ENCODE results near the gene KCTD7.
"Not testable (repeated sequence)": the region's sequence is repeated elsewhere in the genome, so short reads cannot be mapped to it uniquely, and the experiment has no call there.

Gene KCTD7

DNA sequence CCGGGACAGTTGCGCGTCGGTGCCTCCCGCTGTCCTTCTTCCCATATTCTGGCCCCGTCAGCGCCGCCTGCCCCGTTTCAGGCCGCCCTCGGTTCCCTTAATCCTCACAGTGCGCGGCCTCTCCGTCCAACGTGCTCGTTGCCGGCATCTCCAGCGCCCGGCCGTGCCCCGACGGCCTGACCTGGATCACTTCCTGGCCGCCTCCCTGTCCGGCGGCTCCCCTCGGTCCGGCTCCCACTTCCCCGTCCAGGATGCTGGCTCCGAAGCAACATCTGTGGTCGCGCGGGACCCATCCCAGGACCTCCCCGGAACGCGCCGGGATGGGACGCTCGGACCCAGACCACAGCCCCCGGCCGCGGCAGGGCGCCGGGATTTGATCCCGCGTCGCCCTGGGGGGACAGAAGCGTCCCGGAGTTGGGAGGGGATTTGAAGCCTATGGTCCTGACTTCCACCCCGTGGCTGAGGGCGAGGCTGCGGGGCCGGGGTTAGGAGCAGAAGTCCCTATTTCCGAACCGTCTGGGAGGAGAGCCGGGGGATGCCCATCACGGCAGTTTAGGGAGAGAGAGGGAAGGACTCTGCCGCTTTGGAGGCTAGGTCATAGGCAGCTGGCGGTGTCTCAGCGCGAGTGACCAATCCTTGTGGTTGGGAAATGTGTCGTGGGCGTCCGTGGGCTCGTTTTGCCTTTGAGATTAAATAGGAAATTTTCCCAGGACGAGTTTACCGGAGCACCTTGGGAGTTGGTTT, 53.8 kb downstream of the KCTD7 start:
- DNase-seq (ENCODE audit: low read depth in 2 of 2), result no peak

DNA sequence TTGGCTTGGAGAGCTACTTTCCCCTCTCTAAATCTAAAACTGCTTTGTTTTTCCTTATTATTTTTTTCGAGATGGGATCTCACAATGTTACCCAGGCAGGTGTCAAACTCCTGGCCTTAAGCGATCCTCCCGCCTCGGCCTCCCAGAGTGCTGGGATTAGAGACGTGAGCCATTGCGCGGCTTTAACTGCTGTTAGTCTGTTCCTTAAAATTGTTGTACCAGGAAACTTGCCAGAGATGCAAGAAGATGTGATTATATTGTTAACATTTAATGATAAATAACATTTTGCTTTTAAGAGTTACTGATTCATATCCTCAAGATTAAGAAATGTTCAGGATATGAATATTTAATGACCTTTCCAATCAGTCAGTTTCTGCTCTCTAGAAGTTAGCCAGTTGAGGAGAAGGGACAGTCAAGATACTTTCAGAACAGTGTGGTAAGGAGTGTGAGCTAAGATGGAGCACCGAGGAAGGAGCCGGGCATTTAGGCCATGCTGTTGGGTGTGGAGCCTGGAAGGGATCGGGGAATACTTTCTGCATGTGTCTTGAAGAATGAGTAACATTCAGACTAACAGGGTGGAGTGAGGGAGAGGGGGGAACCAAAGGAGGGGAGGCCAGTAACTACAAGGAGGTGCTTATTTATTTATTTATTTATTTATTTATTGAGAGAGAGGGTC, 54.6 kb downstream of the KCTD7 start:
- DNase-seq (ENCODE audit: low read depth in 2 of 2), result not testable (repeated sequence)

DNA sequence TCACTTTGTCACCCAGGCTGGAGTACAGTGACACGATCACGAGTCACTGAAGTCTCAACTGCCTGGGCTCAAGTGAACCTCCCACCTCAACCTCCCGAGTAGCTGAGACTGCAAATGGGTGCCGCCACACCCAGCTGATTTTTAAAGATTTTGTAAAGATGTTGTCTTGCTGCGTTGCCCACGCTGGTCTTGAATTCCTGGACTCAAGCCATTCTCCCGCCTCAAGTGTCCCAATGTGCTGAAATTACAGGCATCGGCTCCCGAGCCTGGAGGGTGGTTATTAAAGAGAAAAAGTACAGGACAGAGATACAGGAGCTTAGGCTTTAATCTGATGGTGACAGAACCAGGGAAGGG, 55.1 kb downstream of the KCTD7 start:
- DNase-seq (ENCODE audit: low read depth in 2 of 2), result no peak

DNA sequence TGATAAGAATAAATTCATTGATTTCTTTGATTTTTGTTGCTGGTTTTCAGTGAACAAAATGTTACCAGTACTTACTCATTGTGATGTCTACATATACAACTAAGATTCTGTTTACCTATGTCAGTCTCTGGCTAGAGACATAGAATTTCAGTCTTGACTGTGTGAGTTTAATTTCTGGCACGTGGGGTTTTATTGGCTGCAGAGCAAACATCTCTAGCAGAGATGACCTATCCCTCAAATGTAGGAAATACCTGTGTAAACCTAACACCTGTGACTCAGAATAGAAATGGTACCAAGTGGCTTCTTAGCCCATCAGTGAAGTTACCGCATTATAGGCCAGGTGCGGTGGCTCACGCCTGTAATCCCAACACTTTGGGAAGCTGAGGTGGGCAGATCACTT, 57.0 kb downstream of the KCTD7 start:
- DNase-seq (ENCODE audit: low read depth in 2 of 2), result not testable (repeated sequence)

DNA sequence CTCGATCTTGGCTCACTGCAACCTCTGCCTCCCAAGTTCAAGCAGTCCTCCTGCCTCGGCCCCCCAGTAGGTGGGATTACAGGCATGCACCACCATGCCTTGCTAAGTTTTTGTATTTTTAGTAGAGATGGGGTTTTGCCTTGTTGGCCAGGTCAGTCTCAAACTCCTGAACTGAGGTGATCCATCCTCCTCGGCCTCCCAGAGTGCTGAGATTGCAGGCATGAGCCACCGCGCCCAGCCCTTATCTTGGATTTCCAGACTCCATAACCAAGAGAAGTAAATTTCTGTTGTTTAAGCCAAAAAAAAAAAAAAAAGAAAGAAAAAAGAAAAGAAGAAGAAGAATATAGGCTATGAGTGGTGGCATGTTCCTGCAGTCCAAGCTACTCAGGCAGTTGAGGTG, 58.5 kb downstream of the KCTD7 start:
- no peak for DNase-seq (ENCODE audit: low read depth in 2 of 2)

DNA sequence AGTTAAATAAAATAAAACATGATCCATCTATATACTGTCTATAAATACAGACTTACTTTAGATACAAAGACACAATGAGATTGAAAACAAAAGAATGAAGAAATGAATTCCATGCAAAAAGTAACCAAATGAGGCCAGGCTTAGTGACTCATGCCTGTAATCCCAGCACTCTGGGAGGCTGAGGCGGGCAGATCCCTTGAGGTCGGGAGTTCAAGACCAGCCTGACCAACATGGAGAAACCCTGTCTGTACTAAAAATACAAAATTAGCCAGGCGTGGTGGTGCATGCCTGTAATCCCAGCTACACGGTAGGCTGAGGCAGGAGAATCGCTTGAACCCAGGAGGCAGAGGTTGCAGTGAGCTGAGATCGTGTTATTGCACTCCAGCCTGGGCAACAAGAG, 59.0 kb downstream of the KCTD7 start:
- not testable (repeated sequence) for DNase-seq (ENCODE audit: low read depth in 2 of 2)

DNA sequence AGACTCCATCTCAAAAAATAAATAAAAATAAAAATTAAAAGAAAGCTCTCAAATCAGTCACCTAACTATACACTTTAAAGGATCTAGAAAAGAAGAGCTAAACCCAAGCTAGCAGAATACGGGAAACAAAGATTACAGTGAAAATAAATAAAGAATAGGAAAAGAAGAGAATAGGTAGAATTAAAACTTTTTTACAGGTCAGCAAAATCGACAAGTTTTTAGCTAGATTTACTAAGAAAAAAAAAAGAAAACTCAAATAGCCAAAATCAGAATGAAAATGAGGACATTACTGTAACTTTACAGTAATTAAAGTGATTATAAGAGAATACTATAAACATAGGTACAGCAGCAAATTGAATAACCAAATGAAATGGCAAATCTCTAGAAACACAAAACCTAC, 60.4 kb downstream of the KCTD7 start:
- DNase-seq (ENCODE audit: low read depth in 2 of 2), result no peak

DNA sequence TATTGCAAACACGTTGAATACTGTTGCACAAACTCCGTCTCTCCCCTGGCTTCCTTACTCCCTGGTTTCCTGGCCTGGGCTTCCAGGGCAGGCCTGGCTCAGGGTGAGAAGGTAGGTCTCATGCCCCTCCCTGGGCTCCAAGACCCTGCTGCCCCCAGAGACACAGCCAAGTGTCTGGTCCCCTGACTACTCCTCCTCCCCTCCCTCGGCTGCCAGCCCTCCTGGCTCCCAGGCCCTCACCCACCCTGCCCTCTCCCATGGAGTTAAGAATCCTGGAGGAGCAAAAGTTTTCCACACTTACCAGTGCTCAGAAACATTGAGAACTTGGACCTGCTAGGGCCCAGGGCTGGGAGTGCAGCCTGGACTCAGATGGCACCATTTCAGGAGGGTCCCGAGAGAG, 64.7 kb downstream of the KCTD7 start:
- no peak for DNase-seq (ENCODE audit: low read depth in 2 of 2)

Measured in stimulated activated CD4-positive, alpha-beta T cell treated with anti-CD3 and anti-CD28 coated beads, Interleukin-1b, Interleukin-23, amount 100 ng/mL, for 1 hour (primary cell).